Right lobe of liver (tissue), 4 donors: Measurements from ENCODE around the gene ACKR1.

Experiments used
- CTCF ChIP-seq, 4 donors: fragments of 200-600 bp in 3 of 4; fragments of 450-650 bp in 1 of 4; IDR thresholded peaks; one replicate each; pipeline versions ENCODE4 v1.5.1 to v1.8.0; 2016 to 2022; ENCODE audit warnings: antibody characterized with exemption in 4 of 4, mild to moderate bottlenecking in 2 of 4
- POLR2A ChIP-seq: fragments of 450-650 bp; IDR thresholded peaks from one replicate; pipeline ENCODE4 v1.6.1; 2017; ENCODE audit warnings: antibody characterized with exemption, mild to moderate bottlenecking
- donor health status: DM: no; HTN: no; CAD: no.
- donor health status: DM: no; HTN: no; CAD: no.
- donor health status: DM: no; HTN: yes; CAD: no.

- TF ChIP-seq POLR2A: no peak
- TF ChIP-seq CTCF (IDR thresholded peaks at IDR 0.05): peak; percentile 75 to 87 (median 76)
These were observed 6.8 kb upstream of the ACKR1 start for GRCh38 chr1:159197561-159198557.
